SU-DHL-6 (cell line): ENCODE results near the gene CDK2.

ENCODE experiments used
- CTCF ChIP-seq: fragments of 200-600 bp; sonication (generic); IDR thresholded peaks from one replicate; pipeline ENCODE4 v1.5.1; 2017; ENCODE audit warnings: antibody characterized with exemption, mild to moderate bottlenecking, low read length, moderate library complexity; ENCODE audit not compliant: insufficient read depth, poor library complexity, severe bottlenecking
- EZH2phosphoT487 ChIP-seq: fragments of 200-600 bp; sonication (generic), shearing (Covaris generic); conservative IDR thresholded peaks from 2 replicates; pipeline ENCODE4 v1.6.1; 2018; ENCODE audit warnings: mild to moderate bottlenecking, antibody characterized with exemption, low read length, moderate library complexity, mixed read lengths

GRCh38 chr12:55930771-55931316 is 35.8 kb upstream of the CDK2 start, which contains the start of gene DGKA:
- TF ChIP-seq CTCF (peak; percentile 57), EZH2phosphoT487 (no peak)
